IMR-90 (cell line): ENCODE measurements around the gene PIM3. TPM values are rescaled to one million over a fixed set of nuclear protein-coding genes. Genes with fewer than 3 reads are reported as not detected.

Experiments used
- ATAC-seq: fragments of 200-7000 bp; cut with Tn5 transposase; 2 replicates; pipeline ENCODE4 v1.9.1; 2020; ENCODE audit warnings: low read depth, mild to moderate bottlenecking, moderate library complexity
- BruUV-seq: library from RNA; stranded (reverse); fragments of 400-500 nt; replicated peaks from 2 replicates; lab custom pipeline; 2021; lab: Mats Ljungman, UMichigan
- CTCF ChIA-PET: fragments of 300-600 bp; formaldehyde crosslinking; extraction: SDS; loops from one replicate; lab custom pipeline; 2021; ENCODE audit warnings: antibody characterized with exemption; lab: Yijun Ruan, JAX
- POLR2A ChIA-PET: fragments of 300-600 bp; sonication (Branson Sonifier 250); formaldehyde crosslinking; loops from one replicate; lab custom pipeline; 2022; ENCODE audit warnings: antibody characterized with exemption; ENCODE audit not compliant: unreplicated experiment; lab: Charles Lee
- DNase-seq: peaks from one replicate; pipeline ENCODE4 v3.0.0; 2013
- H2AFZ ChIP-seq: replicated peaks from 2 replicates; pipeline ENCODE3; 2013; ENCODE audit warnings: low read length, mild to moderate bottlenecking; ENCODE audit not compliant: poor library complexity
- H2AK5ac ChIP-seq: 2 replicates; pipeline ENCODE4 v1.6.1; 2013; ENCODE audit warnings: low read depth, low read length, inconsistent platforms
- H2AK9ac ChIP-seq: replicated peaks from 2 replicates; pipeline ENCODE3; 2013; ENCODE audit warnings: mild to moderate bottlenecking, low read depth, low read length, moderate library complexity; ENCODE audit not compliant: poor library complexity
- H2BK120ac ChIP-seq: 2 replicates; pipeline ENCODE4 v1.6.1; 2013; ENCODE audit warnings: low read depth, low read length, inconsistent platforms
- H2BK15ac ChIP-seq: 3 replicates; pipeline ENCODE4 v1.6.1; 2013; ENCODE audit warnings: low read depth, low read length, inconsistent platforms
- H2BK20ac ChIP-seq: 2 replicates; pipeline ENCODE4 v1.6.1; 2013; ENCODE audit warnings: low read depth, mild to moderate bottlenecking, inconsistent platforms, low read length, moderate library complexity
- H2BK5ac ChIP-seq: 2 replicates; pipeline ENCODE4 v1.6.1; 2013; ENCODE audit warnings: mild to moderate bottlenecking, low read depth, low read length, inconsistent platforms; ENCODE audit not compliant: poor library complexity, severe bottlenecking
- H3K14ac ChIP-seq: replicated peaks from 2 replicates; pipeline ENCODE4 v1.6.1; 2013; ENCODE audit warnings: low read depth, low read length, inconsistent platforms
- H3K18ac ChIP-seq: 2 replicates; pipeline ENCODE4 v1.6.1; 2013; ENCODE audit warnings: low read depth, low read length, control low read depth
- H3K23ac ChIP-seq: 2 replicates; pipeline ENCODE4 v1.6.1; 2013; ENCODE audit warnings: low read depth, low read length, inconsistent platforms
- H3K27ac ChIP-seq: 2 replicates; pipeline ENCODE4 v1.5.1; 2013; ENCODE audit warnings: mild to moderate bottlenecking, control low read depth, low read length; ENCODE audit not compliant: insufficient read depth
- H3K27me3 ChIP-seq: 2 replicates; pipeline ENCODE4 v1.6.1; 2013; ENCODE audit warnings: low read length; ENCODE audit not compliant: control insufficient read depth, insufficient read depth
- H3K36me3 ChIP-seq: 2 replicates; pipeline ENCODE4 v1.6.1; 2013; ENCODE audit warnings: low read length, mixed read lengths; ENCODE audit not compliant: control insufficient read depth, insufficient read depth
- H3K4ac ChIP-seq: 2 replicates; pipeline ENCODE4 v1.6.1; 2013; ENCODE audit warnings: low read depth, low read length, inconsistent platforms
- H3K4me1 ChIP-seq: 2 replicates; pipeline ENCODE4 v1.6.1; 2013; ENCODE audit warnings: low read length, mixed read lengths; ENCODE audit not compliant: control insufficient read depth, insufficient read depth
- H3K4me2 ChIP-seq: 2 replicates; pipeline ENCODE4 v1.6.1; 2013; ENCODE audit warnings: low read depth, mild to moderate bottlenecking, control low read depth, low read length, moderate library complexity
- H3K4me3 ChIP-seq: 2 replicates; pipeline ENCODE4 v1.5.1; 2013; ENCODE audit warnings: low read depth, mild to moderate bottlenecking, control low read depth, low read length, moderate library complexity; ENCODE audit not compliant: insufficient read depth
- H3K56ac ChIP-seq: 2 replicates; pipeline ENCODE4 v1.6.1; 2013; ENCODE audit warnings: low read length, inconsistent platforms; ENCODE audit not compliant: insufficient read depth; ENCODE audit errors: extremely low read depth
- H3K79me1 ChIP-seq, 2 experiments: 2 replicates each; pipeline ENCODE4 v1.6.1; 2013; ENCODE audit warnings: low read length in 2 of 2, inconsistent platforms in 1 of 2, low read depth in 1 of 2
- H3K9ac ChIP-seq: 2 replicates; pipeline ENCODE4 v1.6.1; 2013; ENCODE audit warnings: low read depth, low read length, control low read depth
- H3K9me1 ChIP-seq: 2 replicates; pipeline ENCODE4 v1.6.1; 2013; ENCODE audit warnings: low read length, inconsistent platforms; ENCODE audit not compliant: insufficient read depth
- H3K9me3 ChIP-seq: 2 replicates; pipeline ENCODE4 v1.6.1; 2013; ENCODE audit warnings: low read length; ENCODE audit not compliant: control insufficient read depth, insufficient read depth
- H4K20me1 ChIP-seq: 2 replicates; pipeline ENCODE4 v1.6.1; 2013; ENCODE audit warnings: low read length, inconsistent platforms; ENCODE audit not compliant: insufficient read depth
- H4K5ac ChIP-seq: 2 replicates; pipeline ENCODE4 v1.6.1; 2013; ENCODE audit warnings: mild to moderate bottlenecking, low read depth, low read length, control low read depth
- H4K8ac ChIP-seq, 2 experiments: 2 replicates each; pipeline ENCODE4 v1.6.1; 2013; ENCODE audit warnings: low read depth in 2 of 2, low read length in 2 of 2, control low read depth in 1 of 2, inconsistent platforms in 1 of 2
- H4K91ac ChIP-seq: 2 replicates; pipeline ENCODE4 v1.6.1; 2013; ENCODE audit warnings: low read depth, low read length, inconsistent platforms; ENCODE audit not compliant: insufficient read depth
- BHLHE40 ChIP-seq: fragments of 150-350 bp; IDR thresholded peaks from 2 replicates; pipeline ENCODE4 v1.6.1; 2016; ENCODE audit warnings: mild to moderate bottlenecking, low read depth, low read length
- CHD1 ChIP-seq: IDR thresholded peaks from 2 replicates; pipeline ENCODE4 v1.6.1; 2012; ENCODE audit warnings: low read depth, low read length, improper control_type of control experiment
- NFE2L2 ChIP-seq: fragments of 150-350 bp; IDR thresholded peaks from 2 replicates; pipeline ENCODE4 v1.6.1; 2016; ENCODE audit warnings: low read depth, mild to moderate bottlenecking, low read length
- RCOR1 ChIP-seq: IDR thresholded peaks from 2 replicates; pipeline ENCODE4 v1.6.1; 2012; ENCODE audit warnings: mild to moderate bottlenecking, low read length, improper control_type of control experiment; ENCODE audit not compliant: insufficient replicate concordance
- WGBS, 2 experiments: methylation state at CpG; one replicate each; pipeline versions ENCODE4 v1.1.5 to v1.1.7; 2013; ENCODE audit warnings: missing lambda C conversion rate in 2 of 2; ENCODE audit not compliant: insufficient read length in 1 of 2; ENCODE audit errors: extremely low coverage in 2 of 2; 5-methylcytosine and 5-hydroxymethylcytosine counted together
- dilution Hi-C: fragments of 300-500 bp; cut with HindIII; formaldehyde crosslinking; loops from one replicate; pipeline ENCODE4 v1.14.3; 2018; ENCODE audit warnings: low sequenced_read_pairs; ENCODE audit not compliant: unreplicated experiment
- in situ Hi-C: fragments of 300-500 bp; cut with MboI; formaldehyde crosslinking; loops from 3 replicates; pipeline ENCODE4 v1.14.3; 2019; ENCODE audit warnings: low sequenced_read_pairs, inconsistent platforms, mixed read lengths
- intact Hi-C: fragments of 100-400 bp; cut with micrococcal nuclease; formaldehyde crosslinking; loops from 2 replicates; pipeline ENCODE4 v1.10.0; 2022
- polyA plus RNA-seq, 3 experiments: library from polyadenylated mRNA; depleted of rRNA; stranded (reverse); fragments of >200 nt; gene quantifications; 2 replicates each; pipeline ENCODE4 v1.2.3, GENCODE V29; 2012; ENCODE audit warnings: low replicate concordance in 1 of 3
- total RNA-seq: library from RNA; depleted of rRNA; stranded (reverse); fragments of >200 nt; gene quantifications from 2 replicates; pipeline ENCODE4 v1.2.3, GENCODE V29; 2012

The PIM3 gene
- total and polyA plus RNA-seq, 2 of the 4 experiments (the other 2 are of a cell fraction): 8.6 to 24.7 TPM

GRCh38 chr22:50010676-50011446 lies 50.3 kb downstream of the PIM3 start:
- Histone ChIP-seq H2BK5ac (no peak overlapping the region), H4K20me1 (no peaks in the 10 kb centered on the region), H3K14ac (no peak overlapping the region), H3K79me1 (no peaks in the 10 kb centered on the region), H3K4ac (no peak overlapping the region), H3K36me3 (no peaks in the 10 kb centered on the region), H3K27me3 (peaks cover 56% of the 10 kb centered on the region), H3K9me1 (no peaks in the 10 kb centered on the region), H3K23ac (no peak overlapping the region), H4K91ac (no peak overlapping the region), H2AK5ac (no peak overlapping the region), H2BK20ac (no peak overlapping the region), H2BK15ac (no peak overlapping the region), H3K4me2 (no peak overlapping the region), H2AFZ (no peak overlapping the region), H2AK9ac (no peak overlapping the region), H3K9me3 (no peaks in the 10 kb centered on the region; the same call in 1 of the 2 replicates), H3K56ac (no peak overlapping the region), H3K18ac (no peak overlapping the region), H3K9ac (no peak overlapping the region), H4K5ac (no peak overlapping the region), H3K27ac (no peak overlapping the region), H4K8ac (no peak overlapping the region), H2BK120ac (no peak overlapping the region), H3K4me3 (no peak overlapping the region), H3K4me1 (peaks cover 2% of the 10 kb centered on the region; the same call in 1 of the 2 replicates)
- in situ Hi-C loops (no loop called here), dilution Hi-C loops (no loop called here), intact Hi-C loops (no loop called here)
- no TSS peak for BruUV-seq
- 3% methylated on average over 15 of the region's 61 CpGs; no CpG with 5 or more reads in 1 of the 2 experiments for WGBS, 2 experiments
- POLR2A ChIA-PET: no interaction called here
- TF ChIP-seq NFE2L2: no peak
- no peak for TF ChIP-seq BHLHE40
- no peak for TF ChIP-seq RCOR1
- no peak for TF ChIP-seq CHD1
- CTCF ChIA-PET: no interaction called here
- ATAC-seq (no peak), DNase-seq (no peak)
